Measurements from ENCODE around the gene DMC1. TPM values are rescaled to one million over a fixed set of nuclear protein-coding genes. Genes with fewer than 3 reads are reported as not detected.

DMC1 gene
- total RNA-seq, 2 experiments from 2014 or later = 0.52 to 0.95 TPM

DNA sequence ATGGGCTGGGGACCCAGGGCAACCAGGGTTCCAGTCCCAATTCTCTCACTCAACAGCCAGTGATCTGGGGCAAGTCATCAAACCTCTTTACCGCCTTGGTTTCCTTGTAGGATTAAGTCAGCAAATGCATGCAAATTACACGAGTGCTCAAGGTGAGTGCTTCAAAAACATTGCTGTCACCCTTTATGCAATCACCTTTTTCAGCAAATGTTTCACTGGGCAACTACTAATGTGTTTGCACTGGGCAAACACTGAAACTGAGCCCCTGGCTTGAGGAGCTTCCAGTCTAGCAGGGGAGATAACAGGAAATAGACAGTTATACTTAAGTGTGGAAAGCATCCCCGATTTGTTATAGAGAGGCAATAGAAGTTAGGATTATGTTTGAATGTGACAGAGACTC lies 37.7 kb upstream of the DMC1 start:
- no peak overlapping the region for H3K27ac Mint-ChIP-seq
- H3K27me3 Mint-ChIP-seq = no peaks in the 10 kb centered on the region
- H3K4me1 Mint-ChIP-seq (ENCODE audit: low read depth) = no peaks in the 10 kb centered on the region
- no peak for DNase-seq
- Histone ChIP-seq H3K4me3 (ENCODE audit: low read length) (no peak overlapping the region), H3K27ac (ENCODE audit: low read depth in 1 of 2, low read length in 2 of 2) (no peak overlapping the region), H3K36me3 (ENCODE audit: insufficient read depth, low read length) (no peaks in the 10 kb centered on the region), H3K4me1 (ENCODE audit: insufficient read depth, low read length) (no peaks in the 10 kb centered on the region), H3K9me3 (ENCODE audit: control insufficient read depth in 1 of 2, insufficient read depth in 1 of 2, low read length in 2 of 2) (no peaks in the 10 kb centered on the region), H3K27me3 (ENCODE audit: control insufficient read depth in 1 of 2, insufficient read depth in 2 of 2, low read length in 2 of 2) (no peaks in the 10 kb centered on the region)
- TF ChIP-seq CTCF (IDR thresholded peaks at IDR 0.05) = no peak
- H3K4me3 Mint-ChIP-seq = no peak overlapping the region
- no peak for ATAC-seq (ENCODE audit: poor library complexity)
- H3K9me3 Mint-ChIP-seq = no peaks in the 10 kb centered on the region
- intact Hi-C loops (cut with DNase I, micrococcal nuclease) = loop anchor here in 1 of 2 experiments (10.0 kb wide), 1 partner anchor 677 kb away; no protein-coding TSS in a partner anchor
- CTCF ChIA-PET = no interaction called here
- POLR2A ChIA-PET = no interaction called here
- H3K36me3 Mint-ChIP-seq (ENCODE audit: low read depth) = no peaks in the 10 kb centered on the region

- H3K4me1 ChIP-seq (ENCODE audit: insufficient read depth, low read length) = no peaks in the 10 kb centered on the region
- no peaks in the 10 kb centered on the region for H3K36me3 Mint-ChIP-seq (ENCODE audit: low read depth)
- no peak overlapping the region for H3K4me3 Mint-ChIP-seq
- ATAC-seq (ENCODE audit: poor library complexity) = no peak
- no peaks in the 10 kb centered on the region for H3K27me3 ChIP-seq (ENCODE audit: control insufficient read depth in 1 of 2, insufficient read depth in 2 of 2, low read length in 2 of 2)
- no peaks in the 10 kb centered on the region for H3K9me3 ChIP-seq (ENCODE audit: control insufficient read depth in 1 of 2, insufficient read depth in 1 of 2, low read length in 2 of 2)
- ChIA-PET CTCF (no interaction called here), POLR2A (no interaction called here)
- no peak for TF ChIP-seq CTCF (IDR thresholded peaks at IDR 0.05)
- no peak overlapping the region for H3K27ac ChIP-seq (ENCODE audit: low read depth in 1 of 2, low read length in 2 of 2)
- DNase-seq = no peak
- no peaks in the 10 kb centered on the region for H3K9me3 Mint-ChIP-seq
- intact Hi-C loops (cut with DNase I, micrococcal nuclease) = loop anchor here in 1 of 2 experiments (10.0 kb wide), 1 partner anchor 683 kb away; no protein-coding TSS in a partner anchor
- no peaks in the 10 kb centered on the region for H3K27me3 Mint-ChIP-seq
- H3K4me1 Mint-ChIP-seq (ENCODE audit: low read depth) = no peaks in the 10 kb centered on the region
- no peak overlapping the region for H3K4me3 ChIP-seq (ENCODE audit: low read length)
- H3K36me3 ChIP-seq (ENCODE audit: insufficient read depth, low read length) = no peaks in the 10 kb centered on the region
- no peak overlapping the region for H3K27ac Mint-ChIP-seq
Measured at GRCh38 chr22:38602166-38602565, 32.2 kb upstream of the DMC1 start.

GRCh38 chr22:38601221-38601764 lies 31.3 kb upstream of the DMC1 start:
- H3K4me3 ChIP-seq (ENCODE audit: low read length) = no peak overlapping the region
- no peak overlapping the region for H3K27ac ChIP-seq (ENCODE audit: low read depth in 1 of 2, low read length in 2 of 2)
- Mint-ChIP-seq H3K4me1 (ENCODE audit: low read depth) (no peaks in the 10 kb centered on the region), H3K9me3 (no peaks in the 10 kb centered on the region), H3K27ac (no peak overlapping the region), H3K27me3 (no peaks in the 10 kb centered on the region), H3K36me3 (ENCODE audit: low read depth) (no peaks in the 10 kb centered on the region), H3K4me3 (no peak overlapping the region)
- no peaks in the 10 kb centered on the region for H3K9me3 ChIP-seq (ENCODE audit: control insufficient read depth in 1 of 2, insufficient read depth in 1 of 2, low read length in 2 of 2)
- no peaks in the 10 kb centered on the region for H3K27me3 ChIP-seq (ENCODE audit: control insufficient read depth in 1 of 2, insufficient read depth in 2 of 2, low read length in 2 of 2)
- H3K36me3 ChIP-seq (ENCODE audit: insufficient read depth, low read length) = no peaks in the 10 kb centered on the region
- ChIA-PET POLR2A (no interaction called here), CTCF (no interaction called here)
- no peaks in the 10 kb centered on the region for H3K4me1 ChIP-seq (ENCODE audit: insufficient read depth, low read length)
- no peak for TF ChIP-seq CTCF (IDR thresholded peaks at IDR 0.05)
- intact Hi-C loops (cut with DNase I, micrococcal nuclease) = loop anchor here in 1 of 2 experiments (10.0 kb wide), 1 partner anchor 684 kb away; no protein-coding TSS in a partner anchor
- DNase-seq (no peak), ATAC-seq (ENCODE audit: poor library complexity) (no peak)

Data from CD4-positive, alpha-beta T cell (primary cell).